HG02571 (cell line): ENCODE data around the gene MED13L.
"Not testable (repeated sequence)": the region's sequence is repeated elsewhere in the genome, so short reads cannot be mapped to it uniquely, and the experiment has no call there.

Source experiments
- ATAC-seq: cut with Tn5 transposase; IDR thresholded peaks from one replicate; pipeline ENCODE4 v1.9.1; 2021; ENCODE audit warnings: mild to moderate bottlenecking, moderate library complexity; ENCODE audit not compliant: unreplicated experiment

MED13L gene

DNA sequence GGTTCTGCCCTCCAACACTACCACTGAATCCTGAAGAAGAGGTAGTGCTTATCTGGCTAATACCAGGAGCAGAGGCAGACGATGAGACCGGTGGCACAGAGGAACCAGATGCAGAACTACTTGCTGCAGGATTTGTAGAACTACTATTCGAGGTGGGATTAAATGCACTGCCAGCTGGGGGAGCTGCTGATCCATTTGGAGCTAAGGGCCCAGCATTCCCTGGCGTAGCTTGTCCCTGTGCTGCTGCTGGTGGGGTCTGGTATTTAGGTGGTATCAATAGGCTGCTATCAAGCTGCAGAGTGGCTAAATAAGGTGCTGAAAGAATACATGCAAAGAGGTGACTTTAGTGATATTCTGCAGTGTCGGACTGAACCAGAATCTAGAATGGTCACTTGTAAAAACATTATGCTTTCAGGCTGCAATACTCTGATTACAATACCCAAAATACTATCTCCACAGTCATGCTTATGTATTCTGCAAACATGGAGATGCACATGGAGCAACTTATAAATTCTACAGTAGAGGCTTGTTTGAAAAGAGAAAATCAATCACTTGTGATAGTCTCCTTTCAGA is 294.2 kb downstream of the MED13L start:
- no peak for ATAC-seq

DNA sequence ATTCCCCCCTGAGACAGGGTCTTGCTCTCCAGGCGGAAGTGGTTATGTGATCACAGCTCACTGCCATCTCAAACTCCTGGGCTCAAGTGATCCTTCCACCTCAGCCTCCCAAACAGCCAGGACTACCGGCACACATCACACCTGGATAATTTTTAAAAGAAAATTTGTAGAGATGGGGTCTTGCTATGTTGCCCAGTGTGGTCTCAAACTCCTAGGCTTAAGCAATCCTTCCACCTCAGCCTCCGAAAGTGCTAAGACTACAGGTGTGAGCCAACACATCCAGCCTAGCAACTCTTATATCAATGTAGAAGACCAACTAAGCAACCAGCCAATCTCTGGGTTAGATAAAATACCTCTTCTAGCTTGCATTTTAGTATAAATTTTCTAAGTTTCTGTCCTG is 297.2 kb downstream of the MED13L start:
- no peak for ATAC-seq

DNA sequence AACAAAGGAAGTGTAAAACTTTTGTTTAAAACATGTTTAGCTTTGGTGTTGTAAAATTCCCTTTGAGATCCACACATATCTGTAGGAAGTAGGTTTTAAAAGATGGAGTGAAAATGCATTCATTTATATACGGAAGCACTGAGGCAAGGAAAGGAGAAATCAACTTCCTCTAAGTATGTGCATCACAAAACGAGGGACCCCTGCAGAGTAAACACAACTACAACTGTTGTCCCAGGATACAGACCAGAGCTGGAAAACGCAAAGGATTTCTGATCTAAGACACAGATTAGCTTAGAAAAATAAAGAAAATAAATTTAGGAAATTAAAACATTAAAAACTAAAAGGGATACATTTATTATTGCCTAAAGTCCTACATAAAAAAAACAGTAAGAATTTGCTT is 297.6 kb downstream of the MED13L start:
- ATAC-seq, result no peak

DNA sequence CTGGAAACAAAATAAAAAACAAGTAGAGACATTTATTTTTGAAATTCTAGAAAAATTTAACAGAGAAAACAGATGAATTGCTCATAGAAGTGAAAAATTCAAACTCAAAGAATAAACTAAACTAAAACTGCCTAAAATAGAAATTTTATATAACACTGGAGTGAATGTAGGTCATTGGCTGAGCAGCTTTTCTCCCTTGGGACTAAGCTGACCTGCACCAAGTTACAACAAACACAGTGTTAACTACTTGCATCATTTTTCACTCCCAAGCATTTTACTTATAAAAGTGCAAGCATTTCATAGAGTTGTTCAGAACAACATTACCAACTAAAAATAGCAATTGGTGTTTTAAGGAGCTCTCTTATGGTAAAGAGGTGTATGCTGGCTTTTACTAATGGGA is 298.1 kb downstream of the MED13L start:
- no peak for ATAC-seq

DNA sequence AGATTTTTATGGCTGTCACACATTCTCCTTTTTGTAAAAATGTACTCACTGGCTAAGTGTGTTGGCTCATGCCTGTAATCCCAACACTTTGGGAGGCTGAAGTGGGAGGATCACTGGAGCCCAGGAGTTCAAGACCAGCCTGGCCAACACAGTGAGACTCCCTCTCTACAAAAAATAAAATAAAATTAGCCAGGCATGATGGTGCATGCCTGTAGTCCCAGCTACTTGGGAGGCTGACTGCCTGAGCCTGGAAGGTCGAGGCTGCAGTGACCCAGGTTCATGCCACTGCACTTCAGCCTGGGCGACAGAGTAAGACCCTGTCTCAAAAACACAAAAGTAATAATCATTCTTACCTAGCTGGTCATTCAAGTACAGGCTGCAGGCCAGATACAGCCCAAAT is 300.7 kb downstream of the MED13L start:
- not testable (repeated sequence) for ATAC-seq

DNA sequence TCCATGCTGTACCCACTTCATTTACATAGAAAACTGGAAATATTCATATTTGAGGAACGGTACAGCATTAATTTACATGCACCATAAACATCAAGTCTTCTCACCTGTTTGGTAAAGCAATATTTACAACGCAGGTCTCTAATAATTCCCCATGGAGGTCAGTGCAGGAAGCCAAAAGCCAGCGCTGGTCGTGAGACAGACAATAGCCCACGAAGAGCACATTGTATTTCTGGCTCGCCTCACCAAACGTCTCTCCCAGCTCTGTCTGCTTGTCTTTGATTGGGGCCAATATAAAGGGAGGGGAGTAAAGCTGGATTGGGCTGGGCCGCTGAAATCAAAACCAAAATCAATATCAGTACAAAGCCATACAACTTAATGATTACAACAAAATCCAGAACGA is 302.1 kb downstream of the MED13L start:
- ATAC-seq, result no peak

DNA sequence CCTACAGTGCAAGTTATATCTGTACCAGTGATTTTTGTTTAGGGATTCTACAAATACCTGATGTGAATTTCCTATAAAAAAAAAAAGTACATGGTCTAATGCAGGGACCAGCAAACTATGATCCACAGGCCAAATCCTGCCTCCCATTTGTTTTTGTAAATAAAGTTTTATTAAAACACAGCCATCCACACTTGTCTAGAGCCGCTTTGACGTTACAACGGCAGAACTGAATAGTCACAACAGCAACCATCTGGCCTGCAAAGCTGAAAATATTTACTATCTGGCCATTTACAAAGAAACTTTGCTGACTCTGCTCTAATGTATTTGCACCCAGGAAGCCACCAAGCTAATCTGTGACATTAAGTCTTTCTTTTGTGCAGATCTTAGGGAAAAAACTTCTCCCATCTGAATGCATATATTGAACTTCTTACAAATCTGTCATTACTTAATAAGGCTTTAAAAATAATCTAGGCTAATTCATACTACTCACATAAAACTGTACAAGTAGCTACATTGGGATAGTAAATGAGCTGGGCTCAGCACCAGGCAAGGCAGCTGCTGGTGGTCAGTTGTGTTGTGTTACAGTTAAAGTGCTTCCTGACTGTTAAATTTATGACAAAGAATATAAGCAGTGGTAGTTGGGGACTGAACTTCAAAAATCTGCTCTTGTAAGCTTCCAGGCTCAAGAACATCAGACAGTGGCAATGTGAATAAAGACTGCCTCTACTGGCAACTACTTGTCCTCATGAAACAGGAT is 303.3 kb downstream of the MED13L start:
- no peak for ATAC-seq

DNA sequence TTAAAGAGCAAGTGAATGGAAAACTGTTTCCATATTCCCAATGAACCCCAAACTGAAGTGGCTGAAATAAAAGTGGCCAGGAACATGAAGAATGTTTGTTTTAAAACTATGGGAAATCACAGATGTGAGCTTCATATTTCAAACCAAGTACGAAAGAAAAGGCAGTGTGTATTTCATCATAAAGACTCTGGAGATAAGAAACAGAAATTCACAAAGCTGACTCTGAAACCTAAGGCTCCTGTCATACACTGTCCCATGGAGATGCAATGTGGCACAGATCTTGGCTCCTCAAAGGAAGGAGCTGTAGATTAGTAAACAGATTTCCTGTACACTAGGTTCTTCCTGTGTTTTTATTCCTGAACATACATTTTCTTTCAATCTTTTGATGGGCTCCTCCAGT is 304.4 kb downstream of the MED13L start:
- no peak for ATAC-seq

DNA sequence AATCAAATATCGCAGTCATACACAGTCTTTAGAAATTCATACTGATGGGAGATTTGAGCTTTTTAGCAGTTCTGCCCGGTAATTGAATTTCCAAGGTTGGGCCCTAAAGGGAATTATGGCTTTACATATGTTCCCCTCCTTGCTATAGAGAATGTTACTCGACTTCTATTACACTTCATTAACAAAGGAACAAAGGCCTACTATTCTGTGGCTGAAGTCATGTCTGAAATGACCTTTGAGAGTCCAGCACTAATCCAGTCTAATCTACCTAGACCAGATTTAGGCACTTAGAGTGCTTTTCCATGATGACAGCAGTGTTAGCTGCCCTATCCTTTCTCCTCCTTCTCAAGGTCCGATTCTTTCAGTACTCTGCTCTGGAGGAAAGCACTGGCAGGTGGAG is 305.3 kb downstream of the MED13L start:
- ATAC-seq, result no peak

DNA sequence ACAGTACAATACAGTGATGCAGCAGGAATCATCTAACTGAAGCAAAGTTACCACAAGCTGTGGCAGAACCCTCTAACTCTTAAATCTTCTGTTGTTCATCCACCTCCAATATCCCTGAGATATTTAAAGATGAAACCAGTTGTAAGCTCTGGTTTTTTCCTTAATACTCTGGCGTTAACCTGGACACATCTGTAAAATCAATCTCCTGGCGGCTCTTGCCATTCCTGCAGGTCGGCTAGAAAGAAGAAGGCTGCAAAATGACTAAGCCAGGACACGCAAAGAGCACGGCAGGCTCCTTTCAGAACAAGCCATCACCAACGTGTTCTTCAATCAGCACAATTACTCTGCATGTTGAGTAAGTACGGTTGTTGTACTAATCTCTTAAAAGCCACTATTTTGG is 309.3 kb downstream of the MED13L start:
- ATAC-seq, result no peak

DNA sequence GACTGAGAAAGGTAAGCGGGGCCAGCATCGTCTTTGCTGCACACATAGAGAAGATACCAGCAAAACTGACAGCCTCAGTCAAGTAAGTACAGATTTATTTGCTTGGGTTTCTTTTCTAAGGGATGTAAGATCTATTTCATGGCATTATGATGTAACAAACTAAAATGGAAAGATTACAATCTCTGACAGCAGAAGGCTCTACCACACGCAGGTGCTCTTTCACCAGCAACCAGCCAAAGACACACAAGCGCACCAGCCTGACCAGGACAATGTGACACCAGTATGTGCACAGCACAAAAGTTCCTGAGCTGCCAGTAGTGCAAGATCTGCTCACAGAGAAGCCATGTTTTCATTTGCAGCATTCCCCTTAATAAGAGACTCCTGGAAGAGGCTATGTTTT is 311.1 kb downstream of the MED13L start:
- no peak for ATAC-seq

DNA sequence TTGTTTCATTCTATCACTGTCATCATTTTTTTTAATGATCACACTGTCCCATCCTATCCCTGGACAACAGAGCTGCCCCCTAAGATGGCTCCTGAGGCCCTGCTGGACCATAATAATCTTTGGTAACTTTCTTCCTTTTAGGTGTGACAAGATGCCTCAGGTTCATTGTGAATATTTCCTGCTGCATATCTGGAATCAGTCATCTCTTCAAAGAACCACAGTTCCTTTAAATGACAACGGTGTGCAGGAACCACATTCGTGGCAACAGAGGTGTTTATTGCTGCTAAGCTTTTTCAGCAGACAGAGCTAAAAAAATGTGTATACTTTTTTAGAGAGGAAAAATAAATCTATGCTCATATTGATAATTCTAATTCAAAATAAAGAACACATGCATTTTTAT is 312.9 kb downstream of the MED13L start:
- no peak for ATAC-seq

DNA sequence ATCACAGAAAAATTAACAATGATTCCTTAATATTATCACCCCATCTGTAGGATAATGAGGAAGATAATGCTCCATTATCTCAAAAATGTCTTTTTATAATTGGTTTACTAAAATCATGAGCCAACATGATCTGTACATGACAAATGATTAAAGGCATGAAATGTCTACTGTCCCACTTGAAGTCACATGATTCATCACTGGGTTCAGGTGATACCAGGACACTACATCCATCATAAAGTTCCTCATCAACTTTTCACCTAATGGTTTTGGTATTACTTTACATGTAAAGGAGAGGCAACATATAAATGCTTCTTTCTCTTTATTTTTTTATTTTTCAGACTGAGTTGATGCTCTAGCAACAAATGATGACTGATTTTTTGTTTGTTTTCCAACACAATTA is 313.3 kb downstream of the MED13L start:
- ATAC-seq, result no peak

DNA sequence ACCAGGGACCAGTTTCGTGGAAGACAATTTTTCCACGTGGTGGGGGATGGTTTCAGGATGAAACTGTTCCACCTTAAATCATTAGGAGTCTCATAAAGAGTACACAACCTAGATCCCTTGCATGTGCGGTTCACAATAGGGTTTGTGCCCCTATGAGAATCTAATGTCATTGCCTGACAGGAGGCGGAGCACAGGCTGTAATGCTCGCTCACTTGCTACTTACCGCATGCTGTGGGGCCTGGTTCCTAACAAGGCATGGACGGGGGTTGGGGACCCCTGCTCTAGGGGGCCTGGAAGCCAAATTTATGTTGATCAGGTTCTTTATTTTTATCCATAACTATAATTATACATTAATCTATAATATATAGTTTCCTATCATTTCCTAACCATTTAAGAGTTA is 315.3 kb downstream of the MED13L start:
- ATAC-seq, result no peak

DNA sequence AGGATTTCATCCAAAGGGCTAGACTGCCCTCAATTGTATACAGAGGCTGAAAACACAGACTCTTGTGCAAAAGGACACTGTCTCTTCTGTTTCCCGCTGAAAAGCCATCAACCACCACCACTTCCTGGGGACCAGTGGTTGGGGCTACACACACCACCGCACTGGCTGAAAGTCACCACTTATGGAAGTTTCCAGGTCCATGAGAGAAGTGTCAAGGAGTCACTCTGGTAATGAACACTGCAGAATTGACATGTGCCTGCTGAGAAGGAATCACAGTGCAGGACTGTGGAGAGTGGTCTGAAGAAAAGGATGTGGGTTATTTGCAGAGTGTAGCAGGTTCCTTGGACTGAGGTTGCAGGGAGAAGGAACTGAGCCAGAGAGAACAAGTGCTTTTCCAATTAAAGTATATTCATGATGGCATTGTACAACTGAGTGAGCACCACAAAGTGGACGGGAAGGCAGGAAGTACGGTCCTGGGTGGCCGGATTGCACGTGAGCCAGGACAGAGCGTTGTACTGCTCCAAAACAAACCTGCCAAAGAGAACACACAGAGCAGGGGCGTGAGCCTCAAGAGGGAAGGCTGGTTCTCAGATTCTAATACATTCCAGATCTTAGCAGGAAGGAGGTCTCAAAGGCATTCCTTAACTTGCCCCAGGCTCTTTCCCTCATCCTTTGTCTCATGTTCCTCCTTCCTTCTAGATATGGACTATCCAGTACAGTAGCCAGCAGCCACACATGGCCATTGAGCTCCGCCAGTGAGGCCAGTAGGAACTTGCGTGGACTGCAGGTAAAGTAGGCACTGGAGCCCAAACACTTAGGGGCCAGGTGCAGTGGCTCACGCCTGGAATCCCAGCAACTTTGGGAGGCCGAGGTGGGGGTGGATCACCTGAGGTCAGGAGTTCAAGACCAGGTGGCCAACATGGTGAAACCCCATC is 316.4 kb downstream of the MED13L start:
- no peak for ATAC-seq

DNA sequence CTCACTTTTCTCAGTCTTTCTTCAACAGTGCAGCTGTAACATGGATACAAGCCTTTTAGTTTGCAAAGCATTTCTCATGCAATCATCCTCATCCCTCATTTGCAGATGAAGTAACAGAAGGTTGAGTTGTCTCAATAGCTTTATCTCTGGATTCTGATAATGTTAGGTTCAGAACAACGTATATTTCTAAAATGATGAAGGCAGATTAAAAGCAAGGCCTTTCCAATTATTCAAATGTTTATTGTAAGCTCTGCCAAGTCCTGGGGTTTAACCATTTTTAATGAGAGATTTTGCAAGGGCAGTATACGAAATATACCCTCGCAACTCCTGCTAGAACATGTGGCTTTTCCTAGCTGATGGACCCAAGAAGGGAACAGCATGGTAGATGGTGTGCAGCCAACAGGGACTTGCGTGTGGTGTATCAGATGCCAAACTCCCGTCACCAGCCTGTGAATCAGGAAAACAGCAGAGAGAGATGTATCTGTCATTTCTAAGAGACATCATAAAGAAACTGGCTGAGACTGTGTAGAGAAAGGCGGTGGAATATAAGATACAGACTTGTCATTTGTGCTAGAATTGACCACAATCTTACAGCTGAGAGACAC is 319.7 kb downstream of the MED13L start:
- ATAC-seq, result no peak

DNA sequence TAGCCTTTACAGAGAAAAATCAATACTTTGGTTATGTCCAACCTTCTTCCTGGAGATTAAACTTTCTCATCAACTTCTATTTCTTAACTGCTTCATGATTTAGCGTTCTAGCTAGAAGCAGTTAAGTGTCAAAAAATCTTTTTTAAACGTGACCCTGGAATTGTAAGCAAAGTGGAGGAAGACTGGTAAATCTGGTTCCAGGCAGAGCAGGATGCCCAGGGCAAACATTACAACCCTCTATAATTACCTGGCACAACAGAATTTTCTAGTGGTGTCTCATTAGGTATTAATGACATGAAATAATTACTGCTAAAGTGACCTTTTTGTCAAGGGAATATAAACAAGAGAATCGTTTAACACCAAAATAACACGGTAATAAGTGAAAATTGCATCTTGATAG is 320.8 kb downstream of the MED13L start:
- no peak for ATAC-seq

DNA sequence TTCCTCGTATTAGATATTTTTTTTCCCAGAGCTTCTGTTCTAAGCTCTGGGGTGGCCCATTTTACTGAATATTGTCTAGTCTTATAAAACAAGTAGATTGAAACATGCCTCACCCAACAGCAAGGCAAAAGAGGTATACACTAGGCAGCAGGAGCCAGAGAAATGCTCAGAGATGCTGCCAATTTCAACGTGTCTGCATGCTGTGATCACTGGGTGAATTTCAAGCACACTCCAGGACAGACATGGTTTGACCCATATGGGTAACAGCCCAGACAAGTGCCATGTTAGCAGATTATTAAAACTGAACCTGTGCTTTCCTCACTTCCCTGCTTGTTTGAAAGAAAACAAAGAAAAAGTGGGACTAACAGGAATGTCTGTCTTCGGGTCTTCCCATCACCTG is 321.3 kb downstream of the MED13L start:
- no peak for ATAC-seq

DNA sequence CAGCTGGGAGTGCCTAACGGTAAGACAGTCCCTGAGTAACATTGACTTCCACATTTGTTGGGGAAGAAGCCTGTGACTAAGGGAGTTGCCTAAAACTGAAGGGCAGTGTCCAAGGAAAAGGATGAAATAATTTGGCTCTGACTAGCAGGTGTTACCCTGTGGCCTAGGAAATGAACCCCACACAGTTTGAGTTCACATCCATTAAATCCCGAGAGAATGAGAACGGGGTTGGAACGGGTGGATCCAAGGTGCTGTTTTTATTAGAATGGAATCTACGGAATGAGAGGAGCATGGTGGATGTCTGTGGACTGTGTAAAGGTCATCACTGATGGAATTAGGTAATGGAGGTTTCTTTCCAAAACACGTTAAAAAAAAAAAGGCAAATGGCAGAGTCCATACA is 324.0 kb downstream of the MED13L start:
- ATAC-seq, result no peak

DNA sequence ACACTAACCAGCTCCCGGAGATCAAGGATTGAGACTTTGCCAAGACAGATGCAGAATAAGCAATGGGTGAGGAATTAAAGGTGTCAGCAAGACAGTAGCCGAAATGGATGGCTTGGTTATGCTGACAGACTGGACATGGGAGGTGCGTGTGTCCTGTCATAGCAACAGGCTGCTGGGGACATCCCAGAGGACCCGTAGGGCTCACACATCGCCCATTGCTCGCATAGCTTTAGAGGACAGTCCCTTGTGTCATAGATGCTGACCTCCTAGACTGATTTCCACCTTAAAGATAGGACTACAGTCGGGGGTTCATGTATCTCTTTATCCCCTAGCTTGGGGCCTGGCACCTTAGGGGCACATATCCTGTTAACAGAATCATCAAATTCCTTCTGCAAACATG is 324.5 kb downstream of the MED13L start:
- no peak for ATAC-seq

DNA sequence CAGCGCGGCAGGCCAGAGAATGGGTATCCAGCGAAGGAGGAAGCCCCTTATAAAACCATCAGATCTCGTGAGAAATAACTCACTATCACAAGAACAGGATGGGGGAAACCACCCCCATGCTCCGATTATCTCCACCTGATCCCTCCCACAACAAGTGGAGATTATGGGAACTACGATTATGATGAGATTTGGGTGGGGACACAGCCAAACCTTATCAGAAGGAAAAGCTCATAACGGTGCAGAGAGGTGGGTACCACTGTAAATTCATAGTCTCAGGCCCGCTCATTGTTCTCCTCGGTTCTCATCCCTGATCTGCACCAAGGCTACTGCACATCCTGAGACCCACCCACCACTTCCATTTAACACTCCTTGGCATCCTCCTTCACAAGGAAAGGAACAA is 326.5 kb downstream of the MED13L start:
- ATAC-seq, result no peak

DNA sequence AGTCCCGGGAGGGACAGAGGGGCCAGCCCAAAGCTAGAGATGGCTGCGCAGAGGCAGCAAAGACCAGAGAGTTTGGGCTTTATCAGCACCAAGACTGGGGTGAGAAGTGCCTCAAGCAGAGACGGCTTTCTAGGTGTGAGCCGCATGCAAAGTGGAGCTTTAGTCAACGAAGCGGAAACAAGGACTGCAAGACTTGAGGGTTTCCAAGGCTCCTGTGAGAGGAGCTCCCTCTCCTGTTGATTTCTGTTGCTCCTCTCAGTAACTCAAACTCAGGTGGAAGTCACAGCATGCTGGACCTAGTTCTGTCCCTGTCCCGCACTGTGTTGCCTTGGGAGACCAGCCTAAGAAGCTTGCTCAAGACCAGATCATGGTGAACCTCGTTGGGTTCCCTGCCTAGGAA is 327.8 kb downstream of the MED13L start:
- ATAC-seq, result no peak
